ENCODE results near the gene GFRAL.

GFRAL gene

DNA sequence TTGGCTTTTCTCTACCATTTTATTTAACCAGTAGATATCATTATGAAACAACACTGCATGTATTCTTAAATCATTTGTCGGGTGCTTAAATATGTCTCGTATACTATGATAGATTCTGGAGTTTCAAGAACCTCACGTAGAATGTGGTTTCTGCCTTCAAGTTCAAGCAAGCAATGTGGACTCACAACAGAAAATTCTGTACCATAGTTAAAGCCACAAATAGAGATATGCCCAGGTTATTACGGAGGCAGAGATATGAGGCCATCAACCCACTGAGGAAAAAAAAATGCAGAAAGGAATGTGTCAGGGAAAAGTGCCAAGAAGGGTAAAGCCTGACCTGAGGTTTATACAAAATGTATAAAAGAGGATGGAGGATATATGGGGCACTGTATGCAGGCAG is 109.9 kb downstream of the GFRAL start:
- DNase-seq = no peak

- no peak for DNase-seq
Measured at GRCh38 chr6:55438203-55438602, 110.9 kb downstream of the GFRAL start.

- no peak for DNase-seq
Measured at GRCh38 chr6:55443238-55444134, 116.2 kb downstream of the GFRAL start.

GRCh38 chr6:55445648-55446204 is 118.5 kb downstream of the GFRAL start:
- DNase-seq = peak in 1 of 2 experiments; percentile 17

DNA sequence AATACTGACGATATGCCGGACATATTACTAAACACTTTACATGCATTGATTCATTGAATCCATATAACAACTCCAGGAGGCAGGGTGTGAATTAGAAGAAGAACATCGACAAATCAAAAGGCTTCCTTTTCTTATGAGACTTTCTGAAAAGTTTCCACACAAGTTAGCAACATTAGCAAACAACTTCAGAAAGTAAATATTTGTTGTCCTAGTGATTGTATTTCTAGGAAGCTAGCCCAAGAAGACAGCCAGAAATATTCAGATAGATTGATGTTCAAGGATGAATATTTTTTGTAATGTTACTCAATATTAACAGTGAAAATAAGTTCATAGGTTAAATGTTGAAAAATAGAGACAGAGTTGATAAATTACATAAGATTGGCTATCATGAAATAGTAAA is 120.6 kb downstream of the GFRAL start:
- DNase-seq = no peak

DNA sequence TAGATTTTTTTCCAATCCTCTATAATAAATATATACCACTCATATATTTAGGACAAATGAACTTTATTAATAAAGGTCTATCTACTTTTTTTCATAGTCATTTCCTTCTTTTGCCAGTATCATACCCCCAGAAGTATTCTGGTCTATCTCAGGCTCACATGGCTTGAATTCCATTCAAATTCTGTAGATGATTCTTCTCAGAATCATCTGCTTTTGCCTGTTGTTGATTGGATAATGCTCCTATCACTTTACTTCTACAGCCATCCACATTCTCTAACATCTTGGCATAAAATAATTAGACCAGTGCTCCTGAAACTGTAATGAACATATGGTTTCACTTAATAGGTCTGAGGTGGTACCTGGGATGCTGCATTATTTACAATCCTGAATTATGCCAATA is 121.2 kb downstream of the GFRAL start:
- DNase-seq = no peak

GRCh38 chr6:55449225-55449624 is 122.0 kb downstream of the GFRAL start:
- peak in 1 of 2 experiments; percentile 4 for DNase-seq

GRCh38 chr6:55450005-55450404 is 122.7 kb downstream of the GFRAL start:
- no peak for DNase-seq

Measured in SW 1271 (cell line).